SK-N-SH treated with all-trans-retinoic acid at 6 μM for 48 hours (cell line): ENCODE measurements around the gene MMEL1.
"Not testable (repeated sequence)": the region's sequence is repeated elsewhere in the genome, so short reads cannot be mapped to it uniquely, and the experiment has no call there.

Experiments
- BACH2 ChIP-seq: fragments of 250-450 bp; sonication (Bioruptor Pico); IDR thresholded peaks from 2 replicates; pipeline ENCODE4 v1.9.0; 2021; ENCODE audit warnings: mild to moderate bottlenecking, borderline replicate concordance
- PATZ1 ChIP-seq: fragments of 250-450 bp; sonication (Bioruptor Pico); IDR thresholded peaks from 2 replicates; pipeline ENCODE4 v1.8.0; 2020; ENCODE audit warnings: mild to moderate bottlenecking, moderate library complexity, borderline replicate concordance
- RARB ChIP-seq: fragments of 250-450 bp; sonication (Bioruptor Pico); IDR thresholded peaks from 2 replicates; pipeline ENCODE4 v1.8.0; 2021; ENCODE audit warnings: mild to moderate bottlenecking, moderate library complexity
- SNAI2 ChIP-seq: fragments of 250-450 bp; sonication (Bioruptor Pico); IDR thresholded peaks from 2 replicates; pipeline ENCODE4 v1.5.0; 2020; ENCODE audit warnings: mild to moderate bottlenecking, moderate library complexity
- ZFP3 ChIP-seq: fragments of 250-450 bp; sonication (Bioruptor Pico); IDR thresholded peaks from 2 replicates; pipeline ENCODE4 v1.5.0; 2020; ENCODE audit warnings: mild to moderate bottlenecking, moderate library complexity
- ZFP30 ChIP-seq: fragments of 450-650 bp; formaldehyde crosslinking; IDR thresholded peaks from 2 replicates; pipeline ENCODE4 v1.5.0; 2022; ENCODE audit warnings: mild to moderate bottlenecking, moderate library complexity
- ZNF8 ChIP-seq: fragments of 450-650 bp; formaldehyde crosslinking; IDR thresholded peaks from 2 replicates; pipeline ENCODE4 v1.5.0; 2020; ENCODE audit warnings: mild to moderate bottlenecking, moderate library complexity
- TF ChIP-seq, protein P1 (sequence below): fragments of 250-450 bp; sonication (Bioruptor Pico); IDR thresholded peaks from 2 replicates; pipeline ENCODE4 v1.5.1; 2021; ENCODE audit warnings: mild to moderate bottlenecking, moderate library complexity

- not testable (repeated sequence) for TF ChIP-seq ZNF8 (CRISPR knock-in tag); PATZ1 (CRISPR knock-in tag); SNAI2 (CRISPR knock-in tag); ZFP30 (CRISPR knock-in tag); ZFP3; RARB (CRISPR knock-in tag); BACH2 (CRISPR knock-in tag)
- TF ChIP-seq, protein P1, sequence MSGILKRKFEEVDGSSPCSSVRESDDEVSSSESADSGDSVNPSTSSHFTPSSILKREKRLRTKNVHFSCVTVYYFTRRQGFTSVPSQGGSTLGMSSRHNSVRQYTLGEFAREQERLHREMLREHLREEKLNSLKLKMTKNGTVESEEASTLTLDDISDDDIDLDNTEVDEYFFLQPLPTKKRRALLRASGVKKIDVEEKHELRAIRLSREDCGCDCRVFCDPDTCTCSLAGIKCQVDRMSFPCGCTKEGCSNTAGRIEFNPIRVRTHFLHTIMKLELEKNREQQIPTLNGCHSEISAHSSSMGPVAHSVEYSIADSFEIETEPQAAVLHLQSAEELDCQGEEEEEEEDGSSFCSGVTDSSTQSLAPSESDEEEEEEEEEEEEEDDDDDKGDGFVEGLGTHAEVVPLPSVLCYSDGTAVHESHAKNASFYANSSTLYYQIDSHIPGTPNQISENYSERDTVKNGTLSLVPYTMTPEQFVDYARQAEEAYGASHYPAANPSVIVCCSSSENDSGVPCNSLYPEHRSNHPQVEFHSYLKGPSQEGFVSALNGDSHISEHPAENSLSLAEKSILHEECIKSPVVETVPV (CRISPR knock-in tag), result not testable (repeated sequence)
These were observed 25.1 kb upstream of the MMEL1 start for GRCh38 chr1:2657909-2658308.
